ENCODE data around the gene TOMM40. TPM values are rescaled to one million over a fixed set of nuclear protein-coding genes. Genes with fewer than 3 reads are reported as not detected.

The TOMM40 gene
- total and polyA plus RNA-seq, 9 of the 15 experiments (the other 6 are each of a cell fraction or from before 2014, with no cell fraction given): 0.89 to 290 (median 160) TPM

DNA sequence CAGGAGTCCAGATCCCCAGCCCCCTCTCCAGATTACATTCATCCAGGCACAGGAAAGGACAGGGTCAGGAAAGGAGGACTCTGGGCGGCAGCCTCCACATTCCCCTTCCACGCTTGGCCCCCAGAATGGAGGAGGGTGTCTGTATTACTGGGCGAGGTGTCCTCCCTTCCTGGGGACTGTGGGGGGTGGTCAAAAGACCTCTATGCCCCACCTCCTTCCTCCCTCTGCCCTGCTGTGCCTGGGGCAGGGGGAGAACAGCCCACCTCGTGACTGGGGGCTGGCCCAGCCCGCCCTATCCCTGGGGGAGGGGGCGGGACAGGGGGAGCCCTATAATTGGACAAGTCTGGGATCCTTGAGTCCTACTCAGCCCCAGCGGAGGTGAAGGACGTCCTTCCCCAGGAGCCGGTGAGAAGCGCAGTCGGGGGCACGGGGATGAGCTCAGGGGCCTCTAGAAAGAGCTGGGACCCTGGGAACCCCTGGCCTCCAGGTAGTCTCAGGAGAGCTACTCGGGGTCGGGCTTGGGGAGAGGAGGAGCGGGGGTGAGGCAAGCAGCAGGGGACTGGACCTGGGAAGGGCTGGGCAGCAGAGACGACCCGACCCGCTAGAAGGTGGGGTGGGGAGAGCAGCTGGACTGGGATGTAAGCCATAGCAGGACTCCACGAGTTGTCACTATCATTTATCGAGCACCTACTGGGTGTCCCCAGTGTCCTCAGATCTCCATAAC lies 14.5 kb downstream of the TOMM40 start, which contains the start of gene APOE (continued):
- TF ChIP-seq, protein P1, sequence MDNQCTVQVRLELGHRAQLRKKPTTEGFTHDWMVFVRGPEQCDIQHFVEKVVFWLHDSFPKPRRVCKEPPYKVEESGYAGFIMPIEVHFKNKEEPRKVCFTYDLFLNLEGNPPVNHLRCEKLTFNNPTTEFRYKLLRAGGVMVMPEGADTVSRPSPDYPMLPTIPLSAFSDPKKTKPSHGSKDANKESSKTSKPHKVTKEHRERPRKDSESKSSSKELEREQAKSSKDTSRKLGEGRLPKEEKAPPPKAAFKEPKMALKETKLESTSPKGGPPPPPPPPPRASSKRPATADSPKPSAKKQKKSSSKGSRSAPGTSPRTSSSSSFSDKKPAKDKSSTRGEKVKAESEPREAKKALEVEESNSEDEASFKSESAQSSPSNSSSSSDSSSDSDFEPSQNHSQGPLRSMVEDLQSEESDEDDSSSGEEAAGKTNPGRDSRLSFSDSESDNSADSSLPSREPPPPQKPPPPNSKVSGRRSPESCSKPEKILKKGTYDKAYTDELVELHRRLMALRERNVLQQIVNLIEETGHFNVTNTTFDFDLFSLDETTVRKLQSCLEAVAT (IDR thresholded peaks at IDR 0.05): no peak
- TF ChIP-seq POLR2AphosphoS5 (IDR thresholded peaks at IDR 0.05; ENCODE audit: control insufficient read depth, insufficient read depth, low read depth, low read length) (no peak), CHD4 (IDR thresholded peaks at IDR 0.05; ENCODE audit: insufficient read depth, insufficient replicate concordance, low read depth, low read length, poor library complexity, severe bottlenecking) (no peak), POLR3G (IDR thresholded peaks at IDR 0.05; ENCODE audit: extremely low read depth, insufficient read length, insufficient replicate concordance) (no peak), MAZ (CRISPR knock-in tag; conservative IDR thresholded peaks at IDR 0.05 in 1 of 2, IDR thresholded peaks at IDR 0.05 in 1 of 2) (peak in 1 of 2 experiments; percentile 34; a peak in 1 of 4 replicates), DMBX1 (CRISPR knock-in tag; IDR thresholded peaks at IDR 0.05; ENCODE audit: borderline replicate concordance) (no peak), SIN3A (IDR thresholded peaks at IDR 0.05; ENCODE audit: borderline replicate concordance in 2 of 2, control insufficient read depth in 1 of 2, low read depth in 2 of 2, low read length in 2 of 2) (0 out of 4 replicates have a peak, but pooled peaks of 1 of the 2 experiments have one; percentile 28), ATF1 (CRISPR knock-in tag; IDR thresholded peaks at IDR 0.05) (no peak), ATF1 (tag; IDR thresholded peaks at IDR 0.05) (no peak), ZZZ3 (IDR thresholded peaks at IDR 0.05) (no peak), ZNF24 (IDR thresholded peaks at IDR 0.05) (no peak), CBX3 (IDR thresholded peaks at IDR 0.05; ENCODE audit: borderline replicate concordance in 1 of 2, low read length in 2 of 2) (no peak), TBP (optimal IDR thresholded peaks at IDR 0.05; ENCODE audit: low read depth, low read length) (peak; percentile 48), ARNT (IDR thresholded peaks at IDR 0.05) (no peak), ZNF699 (CRISPR knock-in tag; IDR thresholded peaks at IDR 0.05; ENCODE audit: insufficient replicate concordance) (no peak), ZBTB1 (CRISPR knock-in tag; IDR thresholded peaks at IDR 0.05; ENCODE audit: borderline replicate concordance, low read depth) (no peak), SP2 (IDR thresholded peaks at IDR 0.05; ENCODE audit: extremely low read depth, low read depth, low read length, poor library complexity, severe bottlenecking) (no peak), FOXJ3 (CRISPR knock-in tag; IDR thresholded peaks at IDR 0.05) (no peak), LARP7 (IDR thresholded peaks at IDR 0.05) (no peak), MAFK (IDR thresholded peaks at IDR 0.05; ENCODE audit: low read length) (no peak)
- TF ChIP-seq, protein P2, sequence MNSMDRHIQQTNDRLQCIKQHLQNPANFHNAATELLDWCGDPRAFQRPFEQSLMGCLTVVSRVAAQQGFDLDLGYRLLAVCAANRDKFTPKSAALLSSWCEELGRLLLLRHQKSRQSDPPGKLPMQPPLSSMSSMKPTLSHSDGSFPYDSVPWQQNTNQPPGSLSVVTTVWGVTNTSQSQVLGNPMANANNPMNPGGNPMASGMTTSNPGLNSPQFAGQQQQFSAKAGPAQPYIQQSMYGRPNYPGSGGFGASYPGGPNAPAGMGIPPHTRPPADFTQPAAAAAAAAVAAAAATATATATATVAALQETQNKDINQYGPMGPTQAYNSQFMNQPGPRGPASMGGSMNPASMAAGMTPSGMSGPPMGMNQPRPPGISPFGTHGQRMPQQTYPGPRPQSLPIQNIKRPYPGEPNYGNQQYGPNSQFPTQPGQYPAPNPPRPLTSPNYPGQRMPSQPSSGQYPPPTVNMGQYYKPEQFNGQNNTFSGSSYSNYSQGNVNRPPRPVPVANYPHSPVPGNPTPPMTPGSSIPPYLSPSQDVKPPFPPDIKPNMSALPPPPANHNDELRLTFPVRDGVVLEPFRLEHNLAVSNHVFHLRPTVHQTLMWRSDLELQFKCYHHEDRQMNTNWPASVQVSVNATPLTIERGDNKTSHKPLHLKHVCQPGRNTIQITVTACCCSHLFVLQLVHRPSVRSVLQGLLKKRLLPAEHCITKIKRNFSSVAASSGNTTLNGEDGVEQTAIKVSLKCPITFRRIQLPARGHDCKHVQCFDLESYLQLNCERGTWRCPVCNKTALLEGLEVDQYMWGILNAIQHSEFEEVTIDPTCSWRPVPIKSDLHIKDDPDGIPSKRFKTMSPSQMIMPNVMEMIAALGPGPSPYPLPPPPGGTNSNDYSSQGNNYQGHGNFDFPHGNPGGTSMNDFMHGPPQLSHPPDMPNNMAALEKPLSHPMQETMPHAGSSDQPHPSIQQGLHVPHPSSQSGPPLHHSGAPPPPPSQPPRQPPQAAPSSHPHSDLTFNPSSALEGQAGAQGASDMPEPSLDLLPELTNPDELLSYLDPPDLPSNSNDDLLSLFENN (IDR thresholded peaks at IDR 0.05; ENCODE audit: low read depth in 2 of 2, low read length in 2 of 2): no peak
- TF ChIP-seq, protein P3, sequence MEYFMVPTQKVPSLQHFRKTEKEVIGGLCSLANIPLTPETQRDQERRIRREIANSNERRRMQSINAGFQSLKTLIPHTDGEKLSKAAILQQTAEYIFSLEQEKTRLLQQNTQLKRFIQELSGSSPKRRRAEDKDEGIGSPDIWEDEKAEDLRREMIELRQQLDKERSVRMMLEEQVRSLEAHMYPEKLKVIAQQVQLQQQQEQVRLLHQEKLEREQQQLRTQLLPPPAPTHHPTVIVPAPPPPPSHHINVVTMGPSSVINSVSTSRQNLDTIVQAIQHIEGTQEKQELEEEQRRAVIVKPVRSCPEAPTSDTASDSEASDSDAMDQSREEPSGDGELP (CRISPR knock-in tag; IDR thresholded peaks at IDR 0.05; ENCODE audit: borderline replicate concordance): peak; percentile 18; the same call in 1 of the 2 replicates

Data from K562 (cell line).